HepG2 (cell line): ENCODE measurements around the gene KIF2C. TPM values are rescaled to one million over a fixed set of nuclear protein-coding genes. Genes with fewer than 3 reads are reported as not detected.

Experiments used
- ATAC-seq: fragments of 200-7000 bp; cut with Tn5 transposase; 3 replicates; pipeline ENCODE4 v1.9.1; 2020; ENCODE audit warnings: mild to moderate bottlenecking, moderate library complexity
- BruUV-seq: library from RNA; stranded (reverse); fragments of 400-500 nt; replicated peaks from 2 replicates; lab custom pipeline; 2021; lab: Mats Ljungman, UMichigan
- CTCF ChIA-PET: fragments of 300-600 bp; formaldehyde crosslinking; extraction: SDS; loops from one replicate; lab custom pipeline; 2021; ENCODE audit warnings: low total read pairs, inconsistent platforms, low intra/inter-chr PET ratio; lab: Yijun Ruan, JAX
- POLR2A ChIA-PET: fragments of 350-600 bp; sonication (Branson Sonifier 250); formaldehyde crosslinking; loops from one replicate; lab custom pipeline; 2020; ENCODE audit warnings: antibody characterized with exemption, inconsistent platforms; lab: Yijun Ruan, JAX
- DNase-seq: peaks from one replicate; pipeline ENCODE4 v3.0.0-alpha.2; 2015; ENCODE audit warnings: low spot score
- FAIRE-seq: peaks from 3 replicates; lab custom pipeline; 2011; peaks lifted over from hg19 to GRCh38; lab: Jason Lieb, UNC
- H2AFZ ChIP-seq: one replicate; pipeline ENCODE4 v1.6.1; 2011; ENCODE audit warnings: low read length, inconsistent platforms
- H3K27ac ChIP-seq: fragments of 300-600 bp; 3 replicates; pipeline ENCODE4 v1.8.0; 2011; ENCODE audit warnings: mixed run types, mild to moderate bottlenecking, mixed read lengths, low read length, inconsistent platforms; ENCODE audit not compliant: insufficient read depth; ENCODE audit errors: extremely low read length
- H3K27me3 ChIP-seq, 2 experiments: fragments of 200-600 bp in 1 of 2; 2 replicates in 1 of 2; 3 replicates in 1 of 2; pipeline versions ENCODE4 v1.6.0 to v1.8.0; 2011; ENCODE audit warnings: low read length in 2 of 2, mild to moderate bottlenecking in 2 of 2, moderate library complexity in 2 of 2, inconsistent platforms in 1 of 2; ENCODE audit not compliant: insufficient read depth in 2 of 2, control insufficient read depth in 1 of 2
- H3K36me3 ChIP-seq, 2 experiments: fragments of 200-600 bp in 1 of 2; replicated peaks in 1 of 2; 2 replicates in 1 of 2; 3 replicates in 1 of 2; pipeline versions ENCODE4 v1.5.1 to v1.8.0; 2011; ENCODE audit warnings: low read length in 2 of 2, inconsistent platforms in 1 of 2; ENCODE audit not compliant: insufficient read depth in 2 of 2, control insufficient read depth in 1 of 2
- H3K4me1 ChIP-seq: 2 replicates; pipeline ENCODE4 v1.5.1; 2012; ENCODE audit warnings: low read length, inconsistent platforms; ENCODE audit not compliant: insufficient read depth
- H3K4me2 ChIP-seq: 2 replicates; pipeline ENCODE4 v1.6.0; 2011; ENCODE audit warnings: low read depth, low read length, inconsistent platforms
- H3K4me3 ChIP-seq, 3 experiments: fragments of 200-600 bp in 1 of 3; sonication (generic), shearing (Covaris generic) in 1 of 3; replicated peaks in 1 of 3; 2 replicates each; pipeline ENCODE4 v1.5.1; 2011 to 2016; ENCODE audit warnings: low read length in 3 of 3, inconsistent platforms in 2 of 3, low read depth in 2 of 3, mild to moderate bottlenecking in 2 of 3, control low read depth in 1 of 3, mixed read lengths in 1 of 3; ENCODE audit not compliant: insufficient read depth in 1 of 3
- H3K79me2 ChIP-seq: one replicate; pipeline ENCODE4 v1.6.1; 2011; ENCODE audit warnings: low read length, inconsistent platforms; ENCODE audit not compliant: insufficient read depth
- H3K9ac ChIP-seq: 2 replicates; pipeline ENCODE4 v1.6.0; 2011; ENCODE audit warnings: mild to moderate bottlenecking, low read depth, low read length, inconsistent platforms; ENCODE audit not compliant: insufficient read depth
- H3K9me3 ChIP-seq: 2 replicates; pipeline ENCODE4 v1.5.1; 2012; ENCODE audit warnings: mild to moderate bottlenecking, low read length
- H4K20me1 ChIP-seq: 2 replicates; pipeline ENCODE4 v1.6.0; 2011; ENCODE audit warnings: inconsistent platforms, mild to moderate bottlenecking, low read length, moderate library complexity; ENCODE audit not compliant: insufficient read depth
- ADNP ChIP-seq: sonication (generic); formaldehyde crosslinking; IDR thresholded peaks from 2 replicates; pipeline ENCODE4 v1.4.0; 2020; ENCODE audit warnings: missing genetic modification reagents
- ATF7 ChIP-seq, 2 experiments: fragments of 450-650 bp in 1 of 2; sonication (generic) in 1 of 2; formaldehyde crosslinking in 1 of 2; IDR thresholded peaks; 2 replicates each; pipeline versions ENCODE4 v1.4.0 to v1.6.1; 2016 to 2020; ENCODE audit warnings: antibody characterized with exemption in 1 of 2, mild to moderate bottlenecking in 1 of 2, missing genetic modification reagents in 1 of 2
- FOXO4 ChIP-seq: sonication (generic); formaldehyde crosslinking; conservative IDR thresholded peaks from 2 replicates; pipeline ENCODE4 v1.8.1; 2023; ENCODE audit warnings: missing genetic modification reagents
- JUN ChIP-seq: sonication (generic); formaldehyde crosslinking; IDR thresholded peaks from 2 replicates; pipeline ENCODE4 v1.4.0; 2020; ENCODE audit warnings: mild to moderate bottlenecking, missing genetic modification reagents
- MAFG ChIP-seq: sonication (generic); formaldehyde crosslinking; IDR thresholded peaks from 2 replicates; pipeline ENCODE4 v1.5.1; 2020; ENCODE audit warnings: mild to moderate bottlenecking, missing genetic modification reagents
- RELA ChIP-seq: sonication (generic); formaldehyde crosslinking; IDR thresholded peaks from 2 replicates; pipeline ENCODE4 v1.4.0; 2020; ENCODE audit warnings: missing genetic modification reagents
- SALL1 ChIP-seq: sonication (generic); formaldehyde crosslinking; IDR thresholded peaks from 2 replicates; pipeline ENCODE4 v1.8.0; 2022; ENCODE audit warnings: mild to moderate bottlenecking, missing genetic modification reagents
- SMAD3 ChIP-seq: sonication (generic); formaldehyde crosslinking; IDR thresholded peaks from 2 replicates; pipeline ENCODE4 v1.4.0; 2020; ENCODE audit warnings: missing genetic modification reagents
- ZNF574 ChIP-seq: sonication (generic); formaldehyde crosslinking; IDR thresholded peaks from 2 replicates; pipeline ENCODE4 v1.4.0; 2020; ENCODE audit warnings: missing genetic modification reagents
- WGBS: methylation state at CpG from one replicate; pipeline ENCODE4 v1.1.6; 2017; ENCODE audit warnings: low lambda C conversion rate; 5-methylcytosine and 5-hydroxymethylcytosine counted together
- in situ Hi-C: cut with HindIII; loops from 2 replicates; pipeline ENCODE4 v1.10.0; 2017; ENCODE audit warnings: low pct_unique_long_range_greater_than_20kb; ENCODE audit not compliant: extremely low pct_ligation_motif_present
- intact Hi-C: fragments of 100-400 bp; cut with micrococcal nuclease; formaldehyde crosslinking; loops from one replicate; pipeline ENCODE4 v1.10.0; 2022; ENCODE audit not compliant: unreplicated experiment
- polyA plus RNA-seq, 8 experiments: library from polyadenylated mRNA; depleted of rRNA in 3 of 8; stranded (reverse) in 7 of 8; unstranded in 1 of 8; fragments of >200 nt; fragmentation: Illumina TruSeq in 4 of 8; extraction: Trizol in 4 of 8; gene quantifications; 2 replicates each; pipeline versions ENCODE4 v1.2.1 to v1.2.3, GENCODE V29; 2011 to 2016; ENCODE audit warnings: low read depth in 4 of 8, missing spikeins in 1 of 8, mixed read lengths in 1 of 8; ENCODE audit not compliant: insufficient read depth in 1 of 8
- total RNA-seq, 5 experiments: library from RNA; depleted of rRNA; stranded (reverse); fragments of >200 nt; fragmentation: Illumina TruSeq; extraction: Trizol; gene quantifications; 2 replicates each; pipeline ENCODE4 v1.2.3, GENCODE V29; 2016; ENCODE audit warnings: low read depth in 1 of 5
- TF ChIP-seq, protein P1 (sequence below): sonication (generic); formaldehyde crosslinking; IDR thresholded peaks from 2 replicates; pipeline ENCODE4 v1.4.0; 2020; ENCODE audit warnings: mild to moderate bottlenecking, missing genetic modification reagents
- TF ChIP-seq, protein P2 (sequence below): sonication (generic); formaldehyde crosslinking; conservative IDR thresholded peaks from 2 replicates; pipeline ENCODE4 v1.5.0; 2020; ENCODE audit warnings: missing genetic modification reagents

Gene KIF2C
- total and polyA plus RNA-seq, 2 of the 13 experiments (the other 11 are each of a cell fraction or from before 2014, with no cell fraction given), result 29.7 to 53.7 TPM

DNA sequence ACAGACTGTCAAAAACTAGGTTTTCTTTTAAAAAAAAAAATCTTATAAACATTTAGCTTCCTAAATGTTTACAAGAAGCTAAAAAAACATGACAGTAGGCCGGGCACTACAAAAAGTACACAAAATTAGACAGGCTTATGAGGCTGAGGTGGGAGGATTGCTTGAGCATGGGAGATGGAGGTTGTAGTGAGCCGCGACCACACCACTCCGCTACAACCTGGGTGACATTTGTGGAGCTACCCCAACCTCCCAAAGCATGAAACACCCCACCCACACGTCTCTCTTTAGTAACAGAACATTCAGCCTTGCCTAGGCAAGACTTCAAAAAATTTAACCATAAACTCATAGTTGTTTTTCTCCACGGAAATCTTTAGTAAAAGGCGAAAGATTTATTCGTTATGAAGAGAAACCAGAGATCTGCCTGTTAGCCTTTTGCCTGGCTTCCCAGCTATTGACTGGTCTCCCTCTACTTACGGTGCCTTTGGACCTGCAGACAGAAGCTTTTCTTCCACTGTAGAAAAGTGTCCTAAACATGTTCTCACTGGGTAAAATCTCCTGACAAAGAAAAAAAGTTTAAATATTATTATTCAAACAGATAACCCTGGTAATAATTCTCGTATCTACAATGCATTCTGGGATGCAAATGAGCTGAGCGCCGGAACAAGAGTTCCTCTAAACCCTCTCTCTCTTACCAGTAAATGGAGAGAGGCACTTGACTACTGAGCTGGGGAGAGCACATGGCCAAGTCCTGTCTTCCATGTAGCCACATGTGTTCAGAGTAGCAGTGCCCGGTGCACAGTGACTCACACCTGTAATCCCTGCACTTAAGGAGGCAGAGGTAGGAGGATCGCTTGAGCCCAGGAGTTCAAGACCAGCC, 17.9 kb upstream of the KIF2C start:
- Histone ChIP-seq H3K27ac (peak overlapping the region; percentile 84), H3K79me2 (no peaks in the 10 kb centered on the region), H3K27me3 (0 out of 5 replicates have a peak, but pooled peaks cover 0 to 6% of the 10 kb centered on the region in 2 experiments), H3K36me3 (no peaks in the 10 kb centered on the region), H3K4me3 (no peak overlapping the region; a peak in 1 of 6 replicates), H2AFZ (no peak overlapping the region), H3K9me3 (no peaks in the 10 kb centered on the region), H4K20me1 (no peaks in the 10 kb centered on the region), H3K9ac (peak overlapping the region; percentile 67), H3K4me2 (peak overlapping the region; percentile 52), H3K4me1 (peaks cover 54% of the 10 kb centered on the region)
- BruUV-seq, result TSS peak; percentile 99
- POLR2A ChIA-PET, result interaction anchor here (0.7 to 4.9 kb wide), 38 partner anchors 9 to 1072 kb away, joined by 3 to 241 read pairs (median 6); partner anchors contain the start of genes ARMH1, BTBD19, DMAP1 and HECTD3
- CTCF ChIA-PET, result no interaction called here
- in situ Hi-C loops (no loop called here), intact Hi-C loops (no loop called here)
- FAIRE-seq (peak; percentile 28), DNase-seq (peak; percentile 95), ATAC-seq (peak; percentile 94)
- WGBS, result 9% methylated on average over 14 of the region's 14 CpGs
- 0 out of 2 replicates have a peak, but pooled peaks have one; percentile 38 for TF ChIP-seq FOXO4 (CRISPR knock-in tag)
- no peak for TF ChIP-seq RELA (CRISPR knock-in tag)
- peak; percentile 71 for TF ChIP-seq ZNF574
- TF ChIP-seq MAFG (CRISPR knock-in tag), result no peak
- TF ChIP-seq, protein P1, sequence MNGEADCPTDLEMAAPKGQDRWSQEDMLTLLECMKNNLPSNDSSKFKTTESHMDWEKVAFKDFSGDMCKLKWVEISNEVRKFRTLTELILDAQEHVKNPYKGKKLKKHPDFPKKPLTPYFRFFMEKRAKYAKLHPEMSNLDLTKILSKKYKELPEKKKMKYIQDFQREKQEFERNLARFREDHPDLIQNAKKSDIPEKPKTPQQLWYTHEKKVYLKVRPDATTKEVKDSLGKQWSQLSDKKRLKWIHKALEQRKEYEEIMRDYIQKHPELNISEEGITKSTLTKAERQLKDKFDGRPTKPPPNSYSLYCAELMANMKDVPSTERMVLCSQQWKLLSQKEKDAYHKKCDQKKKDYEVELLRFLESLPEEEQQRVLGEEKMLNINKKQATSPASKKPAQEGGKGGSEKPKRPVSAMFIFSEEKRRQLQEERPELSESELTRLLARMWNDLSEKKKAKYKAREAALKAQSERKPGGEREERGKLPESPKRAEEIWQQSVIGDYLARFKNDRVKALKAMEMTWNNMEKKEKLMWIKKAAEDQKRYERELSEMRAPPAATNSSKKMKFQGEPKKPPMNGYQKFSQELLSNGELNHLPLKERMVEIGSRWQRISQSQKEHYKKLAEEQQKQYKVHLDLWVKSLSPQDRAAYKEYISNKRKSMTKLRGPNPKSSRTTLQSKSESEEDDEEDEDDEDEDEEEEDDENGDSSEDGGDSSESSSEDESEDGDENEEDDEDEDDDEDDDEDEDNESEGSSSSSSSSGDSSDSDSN (CRISPR knock-in tag), result peak; percentile 56; the same call in 1 of the 2 replicates
- TF ChIP-seq, protein P2, sequence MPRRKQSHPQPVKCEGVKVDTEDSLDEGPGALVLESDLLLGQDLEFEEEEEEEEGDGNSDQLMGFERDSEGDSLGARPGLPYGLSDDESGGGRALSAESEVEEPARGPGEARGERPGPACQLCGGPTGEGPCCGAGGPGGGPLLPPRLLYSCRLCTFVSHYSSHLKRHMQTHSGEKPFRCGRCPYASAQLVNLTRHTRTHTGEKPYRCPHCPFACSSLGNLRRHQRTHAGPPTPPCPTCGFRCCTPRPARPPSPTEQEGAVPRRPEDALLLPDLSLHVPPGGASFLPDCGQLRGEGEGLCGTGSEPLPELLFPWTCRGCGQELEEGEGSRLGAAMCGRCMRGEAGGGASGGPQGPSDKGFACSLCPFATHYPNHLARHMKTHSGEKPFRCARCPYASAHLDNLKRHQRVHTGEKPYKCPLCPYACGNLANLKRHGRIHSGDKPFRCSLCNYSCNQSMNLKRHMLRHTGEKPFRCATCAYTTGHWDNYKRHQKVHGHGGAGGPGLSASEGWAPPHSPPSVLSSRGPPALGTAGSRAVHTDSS, result no peak
- TF ChIP-seq ADNP (CRISPR knock-in tag), result no peak
- no peak for TF ChIP-seq ATF7 (IDR thresholded peaks at IDR 0.05)
- no peak for TF ChIP-seq ATF7 (CRISPR knock-in tag; IDR thresholded peaks at IDR 0.05)
- peak; percentile 71 for TF ChIP-seq SALL1 (CRISPR knock-in tag)
- TF ChIP-seq SMAD3 (CRISPR knock-in tag), result peak; percentile 83
- peak; percentile 52; the same call in 1 of the 2 replicates for TF ChIP-seq JUN
